Endometrium (tissue), 2 donors: ENCODE results near the gene FCSK.
"Not testable (repeated sequence)": the region's sequence is repeated elsewhere in the genome, so short reads cannot be mapped to it uniquely, and the experiment has no call there.

Experiments
- FAIRE-seq: peaks from 2 replicates; lab custom pipeline; 2012; peaks lifted over from hg19 to GRCh38; lab: Jason Lieb, UNC
- donor health status: control.
- donor health status: control.

FCSK gene

GRCh38 chr16:70524399-70524825, 70.0 kb downstream of the FCSK start:
- not testable (repeated sequence) for FAIRE-seq

- no peak for FAIRE-seq
Measured at GRCh38 chr16:70526403-70526802, 72.0 kb downstream of the FCSK start.

- FAIRE-seq: no peak
Measured at GRCh38 chr16:70527315-70527996, 73.1 kb downstream of the FCSK start.

- FAIRE-seq: peak; percentile 57
Measured at GRCh38 chr16:70529051-70529777, 74.8 kb downstream of the FCSK start.
